NT2/D1 (cell line): ENCODE results near the gene ZNF599.

Experiments used
- SUZ12 ChIP-seq: IDR thresholded peaks from 2 replicates; pipeline ENCODE4 v1.6.1; 2011; ENCODE audit not compliant: insufficient read length, insufficient read depth; ENCODE audit errors: extremely low read depth
- YY1 ChIP-seq: IDR thresholded peaks from 2 replicates; pipeline ENCODE4 v1.6.1; 2011; ENCODE audit not compliant: insufficient read length, insufficient read depth

GRCh38 chr19:34731019-34731829 is 41.8 kb downstream of the ZNF599 start:
- TF ChIP-seq SUZ12 (no peak), YY1 (no peak)
